ENCODE results near the gene PLIN3.
"Not testable (repeated sequence)": the region's sequence is repeated elsewhere in the genome, so short reads cannot be mapped to it uniquely, and the experiment has no call there.

Gene PLIN3

DNA sequence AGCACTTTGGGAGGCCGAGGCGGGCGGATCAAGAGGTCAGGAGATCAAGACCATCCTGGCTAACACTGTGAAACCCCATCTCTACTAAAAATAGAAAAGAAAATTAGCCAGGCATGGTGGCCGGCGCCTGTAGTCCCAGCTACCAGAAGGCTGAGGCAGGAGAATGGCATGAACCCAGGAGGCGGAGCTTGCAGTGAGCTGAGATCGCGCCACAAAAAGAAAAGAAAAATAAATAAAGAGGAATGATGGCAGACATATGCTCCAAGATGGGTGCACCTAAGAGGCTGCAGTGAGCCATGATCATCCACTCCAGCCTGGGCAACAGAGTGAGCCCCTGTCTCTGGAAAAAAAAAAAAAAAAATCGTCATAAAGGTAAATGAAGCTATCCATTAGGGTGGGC, 21.5 kb downstream of the PLIN3 start:
- DNase-seq (ENCODE audit: low spot score) = not testable (repeated sequence)

DNA sequence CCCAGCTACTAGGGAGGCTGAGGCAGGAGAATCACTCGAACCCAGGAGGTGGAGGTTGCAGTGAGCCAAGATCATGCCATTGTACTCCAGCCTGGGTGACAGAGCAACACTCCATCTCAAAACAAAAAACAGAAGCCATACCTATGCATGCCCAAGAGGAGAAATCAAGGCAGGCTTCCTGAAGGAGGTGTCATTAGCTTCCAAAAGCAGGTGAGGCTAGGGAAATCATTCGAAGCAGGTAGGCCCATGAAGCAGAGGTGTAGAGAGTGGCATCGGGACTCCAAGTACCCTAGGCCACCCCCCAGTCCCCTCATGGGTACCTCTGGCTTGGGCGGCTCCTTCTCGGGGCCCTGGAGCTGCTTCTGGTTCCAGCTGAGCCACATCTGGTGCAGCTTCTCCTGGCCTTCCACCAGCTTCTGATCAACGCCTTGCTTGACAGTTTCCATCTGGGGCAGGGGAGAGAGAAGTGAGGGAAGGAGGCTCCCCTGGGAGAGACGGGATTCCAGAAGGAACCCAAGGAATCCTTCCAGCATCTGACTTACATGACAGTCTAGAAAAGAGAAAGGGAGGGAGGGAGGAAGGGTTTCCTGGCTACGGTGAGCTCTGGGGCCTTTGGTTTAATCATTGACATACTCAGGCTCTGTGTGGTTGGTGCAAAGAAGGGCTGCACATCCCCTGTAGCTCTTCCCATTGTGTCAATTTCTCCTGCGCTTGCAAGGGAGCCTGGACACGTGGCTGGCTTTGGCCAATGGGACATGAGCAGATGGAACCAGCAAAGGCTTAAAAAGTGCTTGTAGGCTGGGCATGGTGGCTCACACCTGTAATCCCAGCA, 22.9 kb downstream of the PLIN3 start:
- DNase-seq (ENCODE audit: low spot score) = no peak

DNA sequence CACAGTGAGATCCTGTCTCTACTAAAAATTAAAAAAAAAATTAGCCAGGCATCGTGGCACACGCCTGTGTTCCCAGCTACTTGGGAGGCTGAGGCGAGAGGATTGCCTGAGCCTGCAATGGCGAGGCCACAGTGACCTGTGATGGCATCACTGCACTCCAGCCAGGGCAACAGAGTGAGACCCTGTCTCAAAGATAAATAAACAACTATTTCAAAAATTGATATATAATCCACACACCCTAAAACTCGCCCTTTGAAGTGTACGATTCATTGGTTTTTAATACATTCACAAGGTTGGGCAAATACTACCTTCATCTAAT, 23.9 kb downstream of the PLIN3 start:
- DNase-seq (ENCODE audit: low spot score) = no peak

DNA sequence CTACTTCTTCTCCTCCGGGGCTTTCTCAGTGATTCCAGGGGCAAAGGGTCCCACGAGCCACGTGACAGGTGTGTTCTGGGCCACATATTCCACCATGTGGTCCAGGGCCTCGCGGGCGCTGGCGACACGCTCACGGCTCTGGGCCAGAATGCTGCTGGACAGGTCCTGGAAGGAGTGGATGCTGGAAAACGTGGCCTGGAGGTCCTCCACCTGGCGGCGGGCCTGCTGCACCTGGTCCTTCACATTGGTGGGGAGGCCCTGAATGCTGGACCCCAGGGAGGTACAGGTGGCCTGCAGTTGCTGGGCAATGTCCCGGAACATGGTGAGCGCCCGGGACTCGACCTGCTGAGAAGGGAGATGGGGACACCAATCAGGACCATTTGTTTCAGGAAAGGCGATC, 28.3 kb downstream of the PLIN3 start:
- no peak for DNase-seq (ENCODE audit: low spot score)

DNA sequence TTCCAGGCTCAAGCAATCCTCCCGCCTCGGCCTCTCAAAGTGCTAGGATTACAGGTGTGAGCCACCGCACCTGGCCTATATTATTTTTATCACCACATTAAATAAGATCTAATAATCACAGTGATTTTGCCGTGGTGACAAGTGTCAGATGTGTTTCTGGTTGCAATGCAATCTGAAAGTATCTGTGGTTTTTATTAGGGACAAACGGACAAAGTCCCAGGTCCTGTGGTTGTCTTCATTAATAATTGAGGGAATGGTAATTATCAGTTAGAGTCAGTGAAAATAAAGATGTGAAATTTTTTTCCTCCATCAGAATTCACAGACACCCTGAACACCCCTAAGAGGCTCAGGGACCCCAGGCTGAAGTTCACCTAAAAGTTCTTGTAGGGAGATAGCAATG, 34.7 kb downstream of the PLIN3 start:
- no peak for DNase-seq (ENCODE audit: low spot score)

DNA sequence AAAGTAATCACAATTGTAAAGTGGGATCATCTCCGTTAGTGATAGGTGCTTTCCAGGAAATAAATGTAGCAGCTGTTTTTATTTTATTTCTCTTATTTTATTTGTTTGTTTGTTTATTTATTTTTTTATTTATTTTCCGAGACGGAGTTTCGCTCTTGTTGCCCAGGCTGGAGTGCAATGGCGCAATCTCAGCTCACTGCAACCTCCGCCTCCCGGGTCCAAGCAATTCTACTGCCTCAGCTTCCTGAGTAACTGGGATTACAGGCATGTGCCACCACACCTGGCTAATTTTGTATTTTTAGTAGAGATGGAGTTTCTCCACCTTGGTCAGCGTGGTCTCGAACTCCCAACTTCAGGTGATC, 35.5 kb downstream of the PLIN3 start:
- DNase-seq (ENCODE audit: low spot score) = not testable (repeated sequence)

DNA sequence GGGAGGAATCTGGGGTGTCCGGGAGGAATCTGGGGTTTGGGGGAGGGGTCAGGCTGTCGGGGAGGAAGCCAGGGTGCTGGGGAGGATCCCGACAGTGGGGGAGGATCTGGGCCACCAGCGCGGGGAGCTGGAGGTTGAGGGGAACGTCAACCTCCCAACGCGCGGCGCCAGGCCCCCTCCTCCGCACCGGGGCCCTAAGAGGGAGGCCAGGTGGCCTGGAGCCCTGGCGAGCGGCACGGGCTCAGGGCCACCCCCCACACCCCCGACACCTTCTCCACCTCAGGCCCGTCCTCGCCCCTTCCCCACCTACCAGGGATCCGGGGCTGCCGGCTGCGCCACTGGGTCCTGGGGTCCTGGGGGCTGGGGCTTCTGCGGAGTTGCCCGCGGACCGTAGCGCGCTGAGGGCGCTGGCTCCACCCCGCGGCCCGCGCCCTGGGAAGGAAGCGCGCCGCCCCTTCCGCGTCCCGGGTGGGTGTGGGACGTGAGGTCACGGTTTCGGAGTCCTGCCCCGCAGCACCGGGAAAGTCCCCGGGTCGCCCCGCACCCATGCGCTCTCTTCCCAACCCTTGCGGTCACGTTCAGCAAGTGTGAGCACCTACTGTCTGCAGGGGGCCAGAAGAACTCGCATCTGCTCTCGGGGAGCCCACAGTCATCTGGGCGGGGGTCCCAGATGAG, 36.0 kb downstream of the PLIN3 start, which contains the start of gene TICAM1:
Gene TICAM1, minus strand, starts transcription at position 409 of the 675 bp plus-strand sequence. CDS start 13,335 bp downstream, outside the sequence.
- DNase-seq (ENCODE audit: low spot score) = peak; percentile 71

DNA sequence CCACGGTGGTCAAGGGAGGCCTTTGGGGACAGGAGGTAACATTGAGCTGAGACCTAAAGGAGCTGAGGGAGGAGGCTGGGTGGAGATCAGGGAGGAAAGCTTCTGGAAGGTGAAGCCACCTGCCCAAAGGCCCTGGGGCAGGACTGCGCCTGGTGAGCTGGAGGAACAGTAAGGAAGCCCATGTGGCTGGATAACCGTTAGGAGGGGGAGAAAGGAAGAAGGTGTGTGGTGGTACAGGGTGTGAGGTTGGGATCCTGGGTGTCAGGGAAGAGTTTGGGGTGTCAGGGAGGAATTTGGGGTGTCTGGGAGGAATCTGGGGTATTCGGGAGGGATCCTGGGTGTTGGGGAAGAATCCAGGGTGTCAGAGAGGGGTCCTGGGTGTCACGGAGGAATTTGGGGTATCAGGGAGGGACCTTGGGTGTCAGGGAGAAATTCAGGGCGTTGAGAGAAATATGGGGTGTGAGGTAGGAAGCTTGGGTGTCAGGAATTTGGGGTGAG, 36.6 kb downstream of the PLIN3 start:
- DNase-seq (ENCODE audit: low spot score) = no peak

DNA sequence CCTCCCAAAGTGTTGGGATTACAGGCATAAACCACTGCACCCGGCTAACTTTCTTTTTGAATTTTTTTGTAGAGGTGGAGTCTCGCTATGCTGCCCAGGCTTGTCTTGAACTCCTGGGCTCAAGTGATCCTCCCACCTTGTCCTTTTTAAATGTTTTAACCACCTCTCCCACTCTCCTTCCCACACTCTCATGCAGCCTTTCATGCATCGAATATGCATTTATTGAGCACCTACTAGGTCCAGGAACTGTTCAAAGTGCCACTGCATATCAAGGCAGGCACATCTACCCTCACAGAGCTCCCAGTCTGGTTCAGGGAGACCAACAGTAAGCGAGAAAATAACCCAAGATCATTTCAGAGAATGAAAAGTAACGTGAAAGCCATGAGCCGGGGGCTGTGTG, 37.1 kb downstream of the PLIN3 start:
- no peak for DNase-seq (ENCODE audit: low spot score)

DNA sequence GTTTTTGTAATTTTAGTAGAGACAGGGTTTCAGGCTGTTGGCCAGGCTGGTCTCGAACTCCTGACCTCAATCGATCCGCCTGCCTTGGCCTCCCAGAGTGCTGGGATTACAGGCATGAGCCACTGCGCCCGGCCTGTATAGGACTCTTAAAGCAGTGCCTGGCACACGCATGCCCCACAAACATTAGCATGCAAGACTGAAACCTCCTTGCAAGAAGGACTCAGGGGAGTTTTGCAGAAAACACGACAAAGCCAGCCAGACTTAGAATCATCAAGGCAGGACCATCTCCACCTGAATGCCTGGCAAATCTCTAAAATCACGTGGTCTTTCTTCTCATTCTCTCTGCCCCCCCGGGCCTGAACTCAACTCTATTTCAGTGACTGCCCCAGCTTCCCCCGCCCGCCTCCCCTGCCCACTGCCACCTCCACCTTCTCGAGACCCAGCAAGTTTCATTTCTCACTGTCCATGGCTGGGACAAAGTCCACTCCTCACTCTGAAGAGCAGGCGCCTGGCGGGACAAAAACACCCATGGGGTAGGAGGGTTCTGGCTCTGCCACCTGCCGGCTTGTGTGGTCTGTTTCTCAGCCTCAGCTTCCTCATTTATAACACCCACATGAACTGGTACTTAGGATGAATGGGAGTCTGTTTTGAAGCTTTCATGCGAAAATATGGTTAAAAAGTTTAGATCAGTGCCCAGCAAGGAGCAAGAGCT, 38.3 kb downstream of the PLIN3 start:
- DNase-seq (ENCODE audit: low spot score) = no peak

DNA sequence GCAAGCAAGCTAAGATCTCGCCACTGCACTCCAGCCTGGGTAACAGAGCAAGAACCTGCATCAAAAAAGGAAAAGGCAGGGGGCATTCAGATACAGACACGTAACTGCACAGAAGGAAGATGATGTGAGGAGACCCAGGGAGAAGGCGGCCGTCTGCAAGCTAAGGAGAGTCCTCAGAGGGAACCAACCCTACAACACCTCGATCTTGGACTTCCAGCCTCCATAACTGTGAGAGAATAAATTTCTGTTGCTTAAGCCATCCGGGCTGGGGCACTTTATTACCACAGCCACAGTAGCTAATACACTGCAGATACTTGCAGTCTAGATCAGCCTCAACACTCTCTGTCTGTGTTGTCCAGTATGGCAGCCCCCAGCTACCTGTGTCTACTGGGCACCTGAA, 43.9 kb downstream of the PLIN3 start:
- no peak for DNase-seq (ENCODE audit: low spot score)

DNA sequence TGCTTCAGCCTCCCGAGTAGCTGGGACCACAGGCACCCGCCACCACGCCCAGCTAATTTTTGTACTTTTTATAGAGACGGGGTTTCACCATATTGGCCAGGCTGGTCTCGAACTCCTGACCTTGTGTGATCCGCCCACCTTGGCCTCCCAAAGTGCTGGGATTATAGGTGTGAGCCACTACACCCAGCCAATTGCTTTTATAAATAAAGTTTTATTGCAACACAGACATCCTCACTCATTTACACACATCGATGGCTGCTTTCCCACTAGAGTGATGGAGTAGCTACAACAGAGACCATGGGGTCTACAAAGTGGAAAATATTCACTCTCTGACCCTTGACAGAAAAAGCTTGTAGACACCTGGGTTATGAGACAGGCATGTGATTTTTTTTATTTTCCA, 45.1 kb downstream of the PLIN3 start:
- DNase-seq (ENCODE audit: low spot score) = not testable (repeated sequence)

DNA sequence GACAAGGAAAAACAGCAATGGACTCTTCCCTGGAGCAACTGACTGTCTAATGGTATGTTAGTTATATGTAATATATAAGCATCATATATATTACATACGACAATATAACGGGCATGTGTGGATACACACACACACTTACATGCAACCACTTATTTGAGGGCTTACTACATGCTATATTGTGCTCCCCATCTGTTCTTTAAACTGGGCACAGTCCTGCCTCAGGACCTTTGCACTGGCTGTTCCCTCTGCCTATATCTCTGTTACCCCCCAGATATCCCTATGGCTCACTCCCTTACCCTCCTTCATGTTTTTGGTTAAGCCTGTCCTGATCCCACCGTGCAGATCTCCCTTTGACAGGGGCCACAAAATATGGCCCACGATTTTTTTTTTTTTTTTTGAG, 46.2 kb downstream of the PLIN3 start:
- no peak for DNase-seq (ENCODE audit: low spot score)

DNA sequence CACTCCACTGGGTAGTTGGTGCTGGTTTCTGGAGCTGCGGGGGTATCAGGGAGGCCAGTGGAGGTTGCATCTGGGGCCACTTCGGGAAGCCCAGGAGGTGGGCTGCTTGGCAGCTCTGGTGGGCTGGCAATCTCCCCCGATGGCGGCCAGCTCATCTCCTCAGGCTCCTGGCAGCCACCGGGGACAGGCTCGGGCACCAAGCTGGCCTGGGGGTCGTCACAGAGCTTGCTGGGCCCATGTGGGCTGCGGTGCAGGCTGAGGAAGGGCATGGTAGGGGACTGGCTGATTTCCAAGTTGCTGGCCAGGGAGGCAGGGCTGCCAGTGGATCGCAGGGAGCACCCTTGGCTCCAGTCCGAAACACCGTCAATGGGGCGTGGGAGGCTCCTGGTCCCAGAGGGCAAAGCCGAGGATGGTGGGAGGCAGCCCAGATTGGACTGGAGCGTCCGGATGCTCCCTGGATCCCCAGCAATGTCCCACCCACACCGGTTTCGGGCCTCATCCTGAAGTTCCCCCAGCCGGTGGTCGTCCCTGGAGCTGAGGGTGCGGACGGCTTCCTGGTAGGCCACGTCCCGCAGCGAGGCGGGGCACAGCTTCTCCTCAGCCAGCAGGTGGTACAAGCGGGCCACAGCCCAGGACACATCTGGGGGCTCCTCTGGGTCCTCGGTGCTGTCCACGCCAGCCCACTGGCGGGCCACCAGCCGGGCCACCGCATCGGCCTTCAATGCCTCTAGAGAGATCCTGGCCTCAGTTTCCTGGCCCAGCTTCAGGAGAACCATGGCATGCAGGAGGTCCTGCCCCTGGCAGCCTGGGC, 49.8 kb downstream of the PLIN3 start:
- DNase-seq (ENCODE audit: low spot score) = no peak

DNA sequence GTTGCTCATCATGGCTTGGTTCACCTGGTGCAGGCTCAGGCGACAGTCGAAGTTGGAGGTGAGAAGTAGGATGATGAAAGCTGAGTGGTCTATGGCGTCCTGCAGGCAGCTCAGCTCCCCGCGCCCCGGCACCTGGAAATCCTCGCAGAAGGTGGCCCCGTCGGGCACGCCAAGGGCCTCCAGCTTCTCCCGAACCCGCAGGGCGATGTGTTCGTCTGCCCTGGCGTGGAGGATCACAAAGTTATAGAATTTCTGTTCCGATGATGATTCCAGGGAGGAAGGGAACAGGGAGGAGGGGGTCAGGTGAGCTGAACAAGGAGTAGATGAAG, 50.6 kb downstream of the PLIN3 start:
- no peak for DNase-seq (ENCODE audit: low spot score)

DNA sequence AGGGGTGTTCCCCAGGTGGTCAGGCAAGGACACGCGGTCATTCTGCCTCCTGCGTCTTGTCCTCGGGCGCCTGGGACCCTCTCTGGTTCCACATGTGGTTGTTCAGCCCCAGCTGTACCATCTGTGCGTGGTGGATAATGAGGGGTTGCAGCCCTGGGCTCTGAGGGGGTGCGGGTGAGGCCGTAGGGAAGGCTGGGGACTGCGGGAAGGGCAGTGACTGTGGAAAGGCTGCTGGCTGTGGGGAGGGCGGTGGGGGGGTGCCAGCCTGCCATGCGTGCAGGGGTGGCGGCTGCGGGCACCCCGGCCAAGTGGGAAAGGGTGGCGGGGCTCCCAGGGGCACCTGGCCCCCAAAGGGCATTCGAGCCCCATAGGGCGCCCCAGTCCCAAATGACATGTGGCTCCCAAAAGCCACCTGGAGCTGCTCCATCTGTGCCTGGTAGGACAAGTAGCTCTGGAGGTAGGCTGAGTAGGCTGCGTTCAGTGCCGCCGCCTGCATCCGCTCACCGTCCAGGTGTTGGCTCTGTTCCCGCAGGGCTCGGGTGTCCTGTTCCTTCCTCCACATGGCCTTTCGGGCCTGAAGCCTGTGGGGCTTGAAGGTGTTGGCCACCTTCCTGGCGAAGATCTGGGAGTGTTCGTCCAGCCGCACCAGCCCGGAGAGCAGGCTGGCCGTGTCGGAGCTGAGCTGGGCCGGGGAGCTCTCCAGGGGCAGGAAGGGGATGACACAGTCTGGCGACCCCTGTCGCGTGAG, 51.1 kb downstream of the PLIN3 start:
- no peak for DNase-seq (ENCODE audit: low spot score)

DNA sequence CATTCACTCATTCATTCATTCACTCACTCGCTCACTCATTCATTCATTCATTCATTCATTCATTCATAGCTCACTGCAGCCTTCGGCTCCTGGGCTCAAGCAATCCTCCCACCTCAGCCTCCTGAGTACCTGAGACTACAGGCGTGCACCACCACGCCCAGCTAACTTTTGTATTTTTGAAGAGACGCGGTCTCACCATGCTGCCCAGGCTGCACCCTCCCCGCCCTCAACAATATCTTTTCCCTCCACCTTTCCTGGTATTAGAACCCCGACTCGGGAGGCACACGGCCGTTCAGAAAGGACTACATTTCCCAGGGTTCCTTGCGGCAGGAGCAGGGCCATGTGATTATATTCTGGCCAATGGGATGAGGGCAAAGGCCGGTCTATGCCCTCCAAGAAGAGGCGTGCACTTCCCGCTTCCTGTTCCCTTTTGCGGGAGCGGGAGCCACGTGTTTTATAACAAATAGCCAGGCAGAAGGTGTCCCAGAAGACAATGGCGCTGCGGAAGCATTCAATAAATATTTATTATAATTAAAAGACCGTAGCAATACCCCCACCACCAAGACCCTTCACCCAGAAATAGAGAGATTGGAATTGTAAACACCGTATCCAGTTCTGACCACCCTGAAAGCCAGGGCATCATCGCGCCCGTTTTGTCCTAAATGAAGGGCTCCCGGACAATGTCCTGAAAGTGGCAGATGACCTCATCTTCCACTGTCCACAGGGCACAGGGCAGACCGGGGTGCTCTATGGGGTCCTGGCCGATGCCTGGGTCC, 51.9 kb downstream of the PLIN3 start:
- peak; percentile 98 for DNase-seq (ENCODE audit: low spot score)

DNA sequence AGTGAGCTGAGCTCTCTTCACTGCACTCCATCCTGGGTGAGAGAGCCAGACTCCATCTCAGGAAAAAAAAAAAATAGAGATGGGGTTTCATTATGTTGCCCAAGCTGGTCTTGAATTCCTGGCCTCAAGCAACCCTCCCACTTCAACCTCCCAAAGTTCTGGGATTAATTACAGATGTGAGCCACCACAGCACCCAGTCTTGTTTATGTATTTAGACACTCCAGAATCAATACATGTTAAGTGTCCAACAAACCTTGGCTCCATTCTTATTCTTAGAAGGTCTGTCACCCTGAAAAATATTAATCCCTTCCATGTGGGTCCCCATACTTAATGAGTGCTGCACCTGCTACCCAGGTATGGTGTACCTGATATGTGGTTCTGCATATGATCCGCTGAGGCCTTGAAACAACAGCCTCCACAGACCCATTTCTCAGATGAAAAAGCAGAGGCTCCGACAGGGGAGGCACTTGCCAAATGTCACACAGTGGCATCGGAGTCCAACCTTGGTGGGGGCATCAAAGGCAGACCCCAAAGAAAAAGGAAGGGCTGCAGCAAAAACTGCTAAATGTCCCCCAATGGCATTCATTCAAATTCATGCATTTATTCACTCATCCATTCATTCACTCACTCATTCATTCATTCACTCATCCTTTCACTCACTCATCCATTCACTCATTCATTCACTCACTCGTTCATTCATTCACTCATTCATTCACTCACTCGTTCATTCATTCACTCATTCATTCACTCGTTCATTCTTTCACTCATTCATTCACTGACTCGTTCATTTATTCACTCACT, 52.6 kb downstream of the PLIN3 start:
- DNase-seq (ENCODE audit: low spot score) = no peak

DNA sequence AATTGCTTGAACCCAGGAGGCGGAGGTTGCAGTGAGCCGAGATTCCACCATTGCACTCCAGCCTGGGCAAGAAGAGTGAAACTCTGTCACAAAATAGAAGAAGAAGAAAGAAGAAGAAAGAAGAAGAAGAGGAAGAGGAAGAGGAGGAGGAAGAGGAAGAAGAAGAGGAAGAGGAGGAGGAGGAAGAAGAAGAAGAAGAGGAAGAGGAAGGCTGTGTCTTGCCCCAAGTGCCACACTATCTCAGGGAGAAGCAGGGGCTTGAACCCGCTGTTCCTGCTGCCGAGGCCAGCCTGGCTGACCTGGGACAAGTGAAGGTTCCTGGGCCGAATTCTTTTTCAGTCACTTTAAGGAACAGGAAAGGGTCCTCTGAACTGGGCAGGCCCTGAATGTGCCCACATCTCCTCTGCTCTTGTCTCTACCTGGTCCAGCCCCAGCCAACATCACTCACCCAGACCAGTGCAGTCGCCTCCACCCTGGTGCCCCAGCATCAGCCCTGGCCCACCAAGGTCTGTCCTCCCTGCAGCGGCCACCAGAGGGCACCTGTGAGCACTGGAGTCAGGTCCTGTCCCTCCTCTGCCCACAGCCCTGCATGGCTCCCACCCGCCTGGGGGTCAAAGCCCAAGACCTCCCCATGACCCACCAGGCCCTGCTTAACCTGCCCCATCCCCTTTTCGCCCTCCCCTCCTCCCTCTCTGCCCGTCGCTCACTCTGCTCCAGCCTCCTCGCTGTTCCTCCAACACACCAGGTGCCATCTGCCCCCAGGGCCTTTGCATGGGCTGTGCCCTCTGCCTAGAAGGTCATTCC, 55.9 kb downstream of the PLIN3 start:
- DNase-seq (ENCODE audit: low spot score) = peak; percentile 81

All from iPS-NIHi11 (cell line).